GM19240 (cell line): ENCODE data around the gene DUS3L.
"Not testable (repeated sequence)": the region's sequence is repeated elsewhere in the genome, so short reads cannot be mapped to it uniquely, and the experiment has no call there.

Source experiments
- DNase-seq: peaks from one replicate; pipeline ENCODE4 v3.0.0; 2011; ENCODE audit warnings: low spot score; ENCODE audit not compliant: insufficient read length

The DUS3L gene

GRCh38 chr19:5800361-5801270 is 9.7 kb upstream of the DUS3L start:
- no peak for DNase-seq

GRCh38 chr19:5799247-5800241 is 8.6 kb upstream of the DUS3L start:
- no peak for DNase-seq

DNA sequence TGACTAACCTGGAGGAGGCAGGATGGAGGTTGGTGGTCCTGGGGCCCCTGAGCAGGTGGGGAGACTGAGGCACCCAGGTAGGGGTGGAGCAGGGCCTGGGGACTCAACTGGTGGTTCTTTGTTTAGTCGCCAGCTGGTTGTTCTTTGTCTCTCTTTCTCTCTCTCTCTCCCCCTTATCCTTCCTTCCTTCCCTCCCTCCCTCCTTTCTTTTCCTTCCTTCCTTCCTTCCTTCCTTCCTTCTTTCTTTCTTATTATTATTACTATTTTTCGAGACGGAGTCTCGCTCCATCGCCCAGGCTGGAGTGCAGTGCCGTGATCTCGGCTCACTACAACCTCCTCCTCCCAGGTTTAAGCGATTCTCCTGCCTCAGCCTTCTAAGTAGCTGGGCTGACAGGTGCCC is 7.3 kb upstream of the DUS3L start:
- no peak for DNase-seq

- no peak for DNase-seq
Measured at GRCh38 chr19:5795382-5795919, 4.5 kb upstream of the DUS3L start.

- DNase-seq: no peak
Measured at GRCh38 chr19:5793188-5793587, 2.2 kb upstream of the DUS3L start.

DNA sequence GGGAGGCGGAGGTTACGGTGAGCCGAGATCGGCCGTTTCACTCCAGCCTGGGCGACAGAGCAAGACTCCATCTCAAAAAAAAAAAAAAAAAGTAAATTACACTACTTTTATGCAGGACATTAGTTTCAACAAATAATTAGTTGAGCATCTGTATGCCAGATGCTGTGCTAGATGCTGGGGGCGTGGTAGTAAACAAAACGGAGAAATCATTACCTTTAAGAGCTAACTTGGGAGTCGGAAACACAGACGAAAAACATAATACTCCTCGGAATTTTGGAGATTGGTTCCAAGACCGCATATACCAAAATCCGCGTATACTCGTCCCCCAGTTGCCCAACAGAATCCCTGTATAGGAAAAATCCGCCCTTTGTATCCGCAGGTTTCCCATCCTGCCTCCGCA is 1.3 kb upstream of the DUS3L start:
- DNase-seq: no peak

- no peak for DNase-seq
Measured at GRCh38 chr19:5789886-5790558, 941 bp downstream of the DUS3L start.

GRCh38 chr19:5789351-5789761 is 1.6 kb downstream of the DUS3L start:
- DNase-seq: no peak

- no peak for DNase-seq
Measured at GRCh38 chr19:5788422-5788821, 2.5 kb downstream of the DUS3L start.

GRCh38 chr19:5787409-5788182 is 3.4 kb downstream of the DUS3L start:
- no peak for DNase-seq

DNA sequence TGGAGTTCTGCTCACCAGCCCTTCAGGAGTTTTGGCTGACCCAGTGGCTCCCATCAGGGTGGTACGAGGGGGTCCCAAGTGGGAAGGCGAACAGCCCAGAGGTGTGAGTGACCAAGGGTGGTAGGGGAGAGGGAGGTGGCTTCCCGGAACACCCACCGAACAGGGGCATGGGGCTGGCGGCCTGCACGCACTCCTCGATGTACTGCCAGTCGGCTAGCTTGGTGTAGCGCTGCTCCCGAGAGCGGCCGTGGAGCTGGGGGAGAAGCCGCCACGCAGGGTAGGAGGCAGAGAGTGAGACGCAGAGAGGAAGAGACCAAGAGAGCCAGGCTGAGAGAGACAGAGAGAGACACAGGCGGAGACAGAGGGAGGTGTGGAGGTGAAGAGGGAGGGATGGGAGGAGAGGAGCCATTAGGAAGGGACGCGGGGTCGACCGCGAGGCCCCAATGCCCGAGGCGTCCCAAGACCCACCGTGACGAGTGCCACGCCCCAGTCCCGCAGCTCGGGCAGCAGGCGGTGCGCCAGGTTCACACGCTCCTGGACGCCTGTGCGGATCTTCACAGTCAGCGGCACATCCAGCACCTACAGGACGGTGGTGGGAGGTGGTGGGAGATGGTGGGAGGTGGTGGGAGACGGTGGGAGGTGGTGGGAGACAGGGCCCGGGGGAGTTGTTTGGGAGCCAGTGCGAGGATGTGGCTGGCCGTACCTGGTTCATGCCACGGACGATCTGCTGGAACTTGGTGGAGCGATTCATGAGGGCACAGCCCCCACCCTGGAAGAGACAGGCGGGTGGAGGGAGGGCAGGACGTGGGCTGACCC is 4.2 kb downstream of the DUS3L start:
- DNase-seq: no peak

GRCh38 chr19:5785423-5785822 is 5.5 kb downstream of the DUS3L start:
- DNase-seq: no peak

GRCh38 chr19:5784581-5785147 is 6.3 kb downstream of the DUS3L start, which contains the start of gene PRR22:
PRR22 (minus strand) TSS chr19:5784746; CDS start chr19:5784660, 86 bp downstream.
- no peak for DNase-seq

DNA sequence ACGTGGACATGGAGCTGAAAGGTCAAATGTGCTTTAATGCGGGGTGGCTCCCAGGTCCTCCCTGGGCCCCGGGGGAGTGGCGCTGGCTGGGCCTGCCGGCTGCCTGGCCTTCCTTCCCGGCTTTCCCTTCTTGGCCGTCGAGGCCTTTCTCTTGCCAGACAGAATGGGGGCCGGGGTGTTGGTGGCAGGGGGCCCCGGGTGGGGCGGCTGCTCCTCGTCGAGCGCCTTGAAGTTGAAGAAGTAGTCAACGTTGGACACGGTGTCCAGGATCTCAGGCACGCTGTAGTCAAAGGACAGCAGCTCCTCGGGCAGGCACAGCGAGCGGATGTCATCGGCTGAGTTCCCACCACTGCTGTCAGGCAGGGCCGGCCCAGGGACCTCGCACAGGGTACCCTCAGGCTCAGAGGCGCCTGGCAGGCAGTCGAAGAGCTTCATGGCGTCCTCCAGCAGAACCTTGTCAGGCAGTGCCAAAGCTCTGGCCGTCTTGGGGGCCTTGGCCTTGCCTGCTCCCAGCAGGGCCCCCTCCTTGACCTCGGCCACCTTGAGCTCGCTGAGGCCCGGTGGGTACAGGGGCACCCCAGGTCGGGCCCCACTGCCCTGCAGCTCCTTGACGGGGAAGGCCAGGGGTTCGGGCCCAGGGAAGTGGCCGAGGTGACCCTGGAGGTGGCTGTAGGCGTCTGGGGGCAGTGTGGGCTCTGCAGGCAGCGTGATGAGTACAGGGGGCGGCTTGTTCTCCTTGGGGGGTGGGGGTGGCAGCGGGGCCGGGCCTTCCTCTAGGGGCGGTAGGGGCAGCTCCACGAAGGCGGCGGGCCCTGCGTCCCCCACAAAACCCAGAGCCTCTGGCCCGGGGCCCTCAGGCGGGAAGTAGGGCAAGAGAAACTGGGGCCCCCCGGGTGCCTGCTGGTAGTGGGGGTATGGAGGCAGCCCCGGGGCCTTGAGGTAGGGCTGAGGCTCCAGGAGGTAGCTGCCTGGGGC is 7.7 kb downstream of the DUS3L start:
- DNase-seq: no peak

DNA sequence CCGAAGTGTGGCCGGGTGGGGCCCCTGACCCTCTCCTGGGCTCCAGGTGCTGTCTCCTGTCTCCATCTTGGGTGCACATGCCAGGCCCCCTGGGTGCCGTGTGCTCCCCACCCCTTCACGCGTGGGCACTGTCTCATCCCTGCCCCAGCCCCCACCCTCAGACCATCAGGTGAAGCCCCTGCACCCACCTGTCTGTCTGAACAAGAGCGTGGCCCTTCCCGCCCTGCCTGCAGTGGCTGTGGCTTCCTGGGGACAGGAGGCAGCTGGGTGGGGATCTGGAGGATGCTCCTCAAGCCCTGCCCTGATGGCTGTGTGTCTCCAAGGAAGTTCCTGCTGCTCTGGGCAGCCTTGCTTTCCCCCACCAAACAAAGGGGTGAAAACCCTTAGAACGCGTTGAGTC is 8.6 kb downstream of the DUS3L start:
- DNase-seq: no peak

DNA sequence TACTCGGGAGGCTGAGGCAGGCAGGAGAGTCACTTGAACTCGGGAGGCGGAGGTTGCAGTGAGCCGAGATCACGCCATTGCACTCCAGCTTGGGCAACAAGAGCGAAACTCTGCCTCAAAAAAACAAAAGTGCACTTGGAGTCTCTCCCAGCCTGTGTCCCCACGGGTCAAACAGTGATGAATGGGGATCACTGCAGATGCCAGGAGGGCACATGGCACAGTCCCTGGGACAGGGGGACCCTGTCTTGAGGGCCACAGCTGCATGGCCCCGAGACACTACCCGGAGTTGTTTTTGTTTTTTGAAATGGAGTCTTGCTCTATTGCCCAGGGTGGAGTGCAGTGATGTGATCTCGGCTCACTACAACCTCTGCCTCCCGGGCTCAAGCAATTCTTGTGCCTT is 10.0 kb downstream of the DUS3L start:
- DNase-seq: not testable (repeated sequence)

- DNase-seq: no peak
Measured at GRCh38 chr19:5778402-5778801, 12.6 kb downstream of the DUS3L start.
